H1 (cell line): ENCODE measurements around the gene MDM4. TPM values are rescaled to one million over a fixed set of nuclear protein-coding genes. Genes with fewer than 3 reads are reported as not detected.

Source experiments
- JUND ChIP-seq: IDR thresholded peaks from 2 replicates; pipeline ENCODE4 v1.6.1; 2011; ENCODE audit warnings: mild to moderate bottlenecking, improper control_type of control experiment, low read length
- USF2 ChIP-seq: IDR thresholded peaks from 2 replicates; pipeline ENCODE4 v1.6.1; 2011; ENCODE audit warnings: low read length, improper control_type of control experiment
- polyA plus RNA-seq, 7 experiments: library from polyadenylated mRNA; depleted of rRNA in 3 of 7; stranded (reverse) in 5 of 7; unstranded in 2 of 7; fragments of >200 nt in 5 of 7; fragments of 200-250 nt in 2 of 7; gene quantifications; 1 replicate in 5 of 7; 2 replicates in 1 of 7; 4 replicates in 1 of 7; pipeline versions ENCODE4 v1.2.1 to v1.2.3, GENCODE V29; 2011 to 2013; ENCODE audit warnings: missing spikeins in 2 of 7, mixed read lengths in 2 of 7
- total RNA-seq: library from RNA; stranded (reverse); fragmentation: NEBNext Ultra II Directional; extraction: Animal tissue kit (Norgen Biotek cat#: 25700); gene quantifications from 2 replicates; pipeline ENCODE4 v1.2.1, GENCODE V29; 2021

The MDM4 gene
- total and polyA plus RNA-seq, 2 of the 8 experiments (the other 6 are each of a cell fraction or from before 2014, with no cell fraction given): 10.8 to 84.9 TPM

GRCh38 chr1:204575221-204576190 lies 59.3 kb downstream of the MDM4 start (continued):
- TF ChIP-seq USF2 (no peak), JUND (no peak)
